ENCODE results near the gene NFRKB.
"Not testable (repeated sequence)": the region's sequence is repeated elsewhere in the genome, so short reads cannot be mapped to it uniquely, and the experiment has no call there.

Gene NFRKB

GRCh38 chr11:129894278-129895125 lies 876 bp downstream of the NFRKB start:
- DNase-seq (ENCODE audit: low read depth), result peak; percentile 4

DNA sequence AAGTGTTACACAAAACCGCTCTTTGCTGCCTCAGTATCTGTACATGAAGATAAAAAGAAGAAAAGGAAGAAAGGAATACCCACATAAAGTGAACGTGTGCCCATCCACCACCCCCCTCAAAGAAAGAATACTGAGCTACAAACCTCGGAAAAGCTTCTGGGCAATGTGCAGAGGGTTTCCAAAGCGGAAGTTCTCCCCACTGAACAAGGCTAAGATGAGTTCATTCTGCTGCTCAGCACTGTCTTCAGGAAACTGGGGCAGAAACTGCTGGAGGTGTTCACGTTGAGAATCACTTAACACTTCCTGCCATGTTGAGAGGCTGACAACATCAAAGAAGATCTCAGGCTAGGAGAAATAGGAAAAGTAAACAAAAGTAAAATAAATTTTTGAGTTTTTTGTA lies 6.9 kb downstream of the NFRKB start:
- no peak for DNase-seq (ENCODE audit: low read depth)

- no peak for DNase-seq (ENCODE audit: low read depth)
Observed at GRCh38 chr11:129885381-129885780, 10.0 kb downstream of the NFRKB start.

- DNase-seq (ENCODE audit: low read depth), result no peak
Observed at GRCh38 chr11:129884581-129884980, 10.8 kb downstream of the NFRKB start.

DNA sequence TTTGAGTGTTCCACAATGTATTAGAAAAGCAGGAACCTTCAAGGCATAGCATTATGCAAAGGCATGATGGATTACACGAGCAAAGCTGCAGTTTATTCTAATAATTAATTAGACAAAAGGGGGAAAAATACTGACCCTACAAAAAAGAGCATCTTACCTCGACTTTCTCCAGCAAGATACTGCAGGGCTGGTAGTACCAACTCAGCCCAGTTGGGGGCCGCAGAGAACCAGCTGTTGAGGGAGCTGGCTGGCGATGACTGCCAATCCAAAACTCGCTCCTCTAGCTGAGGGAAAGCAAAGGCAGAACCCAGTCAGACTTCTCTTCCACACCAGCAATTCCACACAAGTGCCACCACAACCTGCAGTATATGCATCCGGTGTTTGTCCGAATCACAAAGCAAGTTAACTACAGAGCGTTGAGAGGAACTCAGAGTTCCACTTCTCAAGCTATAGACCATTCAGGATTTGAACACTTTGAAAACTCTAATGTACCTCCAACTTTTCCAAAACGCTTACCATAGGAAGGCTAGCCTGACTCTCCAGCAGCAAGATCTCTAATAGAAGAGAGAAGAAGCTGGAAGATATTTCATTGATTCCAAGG lies 13.7 kb downstream of the NFRKB start:
- DNase-seq (ENCODE audit: low read depth), result no peak

DNA sequence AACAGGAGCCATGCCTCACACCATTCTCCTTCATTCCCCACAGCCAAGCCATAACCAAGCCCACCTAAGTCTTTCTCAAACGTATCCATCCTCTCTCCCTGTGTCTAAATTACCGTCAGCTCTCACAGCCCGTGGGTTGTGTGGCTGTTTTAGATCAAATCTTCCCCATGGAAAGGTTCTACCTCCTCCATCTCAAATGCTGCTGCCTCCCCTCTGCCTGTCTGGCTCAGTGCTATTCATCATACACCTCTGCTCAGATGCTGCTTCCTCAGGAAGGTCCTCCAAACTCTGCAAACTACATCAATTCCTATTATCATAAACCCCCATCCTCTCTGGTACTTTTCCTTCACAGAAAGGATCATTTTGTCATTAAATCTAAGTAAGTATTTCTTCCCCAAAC lies 15.1 kb downstream of the NFRKB start:
- DNase-seq (ENCODE audit: low read depth), result no peak

DNA sequence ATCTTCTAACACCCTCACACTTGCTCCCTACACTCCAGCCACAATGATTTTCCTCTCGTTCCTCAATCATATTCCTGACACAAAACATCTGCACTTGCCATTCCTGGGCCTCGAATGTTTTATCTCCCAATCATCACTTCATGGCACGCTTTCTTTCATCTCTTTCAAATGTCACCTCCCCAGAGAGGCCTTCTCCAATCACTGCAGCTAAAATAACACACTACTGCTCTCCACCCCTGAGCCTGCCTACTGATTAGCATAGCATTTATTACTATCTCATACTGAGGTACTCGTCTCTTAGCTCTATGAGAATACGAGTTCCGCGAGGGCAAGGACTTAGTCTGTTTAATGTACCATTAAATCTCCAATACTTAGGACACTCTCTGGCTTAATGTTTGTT lies 23.5 kb downstream of the NFRKB start:
- DNase-seq (ENCODE audit: low read depth), result no peak

- not testable (repeated sequence) for DNase-seq (ENCODE audit: low read depth)
Observed at GRCh38 chr11:129868626-129869025, 26.8 kb downstream of the NFRKB start.

GRCh38 chr11:129866311-129866710 lies 29.1 kb downstream of the NFRKB start:
- DNase-seq (ENCODE audit: low read depth), result no peak

GRCh38 chr11:129865701-129866100 lies 29.7 kb downstream of the NFRKB start:
- no peak for DNase-seq (ENCODE audit: low read depth)

DNA sequence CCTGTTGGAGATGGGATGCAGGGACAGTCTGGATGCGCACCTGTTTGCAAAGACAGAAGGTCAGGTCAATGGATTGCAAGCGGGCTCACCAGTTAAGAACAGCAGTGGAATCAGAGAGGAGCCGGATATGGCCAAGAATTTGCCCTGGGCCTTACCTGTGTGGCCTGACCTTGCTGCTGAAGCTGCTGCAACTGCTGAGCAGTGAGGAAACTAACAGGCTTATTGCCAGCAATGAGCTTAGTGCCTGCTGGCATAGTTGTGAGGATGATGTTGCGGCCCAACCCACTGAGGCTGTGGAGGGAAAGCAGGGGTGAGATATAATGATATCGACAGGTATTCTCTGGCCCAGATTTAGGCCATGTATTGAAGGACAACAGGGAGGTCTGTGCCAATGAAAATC lies 30.6 kb downstream of the NFRKB start:
- DNase-seq (ENCODE audit: low read depth), result no peak

- DNase-seq (ENCODE audit: low read depth), result peak; percentile 76
Observed at GRCh38 chr11:129861702-129862522, 33.5 kb downstream of the NFRKB start.

GRCh38 chr11:129856036-129856435 lies 39.3 kb downstream of the NFRKB start:
- no peak for DNase-seq (ENCODE audit: low read depth)

DNA sequence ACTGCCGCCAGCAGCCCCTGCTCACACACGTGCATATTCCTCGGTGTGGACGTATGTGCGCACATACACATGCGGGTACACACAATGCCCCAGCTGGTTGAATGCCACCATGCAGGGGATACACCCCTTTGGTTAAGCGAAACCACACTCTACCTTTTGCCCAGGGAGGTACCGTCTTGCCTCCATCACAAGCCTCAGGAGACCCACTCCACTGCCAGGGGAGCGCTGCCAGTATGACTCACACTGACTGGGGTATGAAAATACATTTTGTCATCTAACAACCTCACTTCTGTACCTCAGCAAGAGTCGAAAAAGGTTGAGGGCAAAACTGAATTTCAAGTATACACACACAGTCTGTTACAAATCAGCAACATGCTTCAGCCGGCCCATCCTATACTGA lies 40.3 kb downstream of the NFRKB start:
- no peak for DNase-seq (ENCODE audit: low read depth)

DNA sequence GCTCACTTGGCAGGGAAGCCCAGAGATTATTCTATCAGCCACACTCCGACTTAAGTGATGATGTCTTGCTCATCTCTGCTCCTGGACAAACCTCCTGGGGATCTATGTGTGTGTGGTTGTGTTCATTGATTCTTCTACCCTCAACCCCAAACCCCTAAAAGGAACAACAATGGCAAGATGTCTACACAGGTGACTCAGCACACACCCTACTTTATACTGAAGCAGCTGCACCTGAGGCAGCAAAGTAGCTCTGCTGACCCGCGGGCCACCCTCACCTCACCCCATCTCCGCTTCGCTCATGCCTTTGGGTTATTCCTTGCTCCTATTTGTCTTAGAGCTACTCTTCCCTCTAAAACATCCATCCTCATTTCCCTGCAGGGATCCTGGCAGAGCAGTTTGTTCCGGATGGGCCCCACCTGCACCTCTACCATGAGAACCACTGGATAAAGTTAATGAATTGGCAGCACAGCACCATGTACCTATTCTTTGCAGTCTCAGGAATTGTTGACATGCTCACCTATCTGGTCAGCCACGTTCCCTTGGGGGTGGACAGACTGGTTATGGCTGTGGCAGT lies 41.1 kb downstream of the NFRKB start:
- no peak for DNase-seq (ENCODE audit: low read depth)

- DNase-seq (ENCODE audit: low read depth), result no peak
Observed at GRCh38 chr11:129853518-129854231, 41.7 kb downstream of the NFRKB start.

GRCh38 chr11:129852125-129852740 lies 43.1 kb downstream of the NFRKB start:
- DNase-seq (ENCODE audit: low read depth), result no peak

GRCh38 chr11:129849447-129850130 lies 45.8 kb downstream of the NFRKB start:
- no peak for DNase-seq (ENCODE audit: low read depth)

GRCh38 chr11:129847361-129847760 lies 48.0 kb downstream of the NFRKB start:
- not testable (repeated sequence) for DNase-seq (ENCODE audit: low read depth)

DNA sequence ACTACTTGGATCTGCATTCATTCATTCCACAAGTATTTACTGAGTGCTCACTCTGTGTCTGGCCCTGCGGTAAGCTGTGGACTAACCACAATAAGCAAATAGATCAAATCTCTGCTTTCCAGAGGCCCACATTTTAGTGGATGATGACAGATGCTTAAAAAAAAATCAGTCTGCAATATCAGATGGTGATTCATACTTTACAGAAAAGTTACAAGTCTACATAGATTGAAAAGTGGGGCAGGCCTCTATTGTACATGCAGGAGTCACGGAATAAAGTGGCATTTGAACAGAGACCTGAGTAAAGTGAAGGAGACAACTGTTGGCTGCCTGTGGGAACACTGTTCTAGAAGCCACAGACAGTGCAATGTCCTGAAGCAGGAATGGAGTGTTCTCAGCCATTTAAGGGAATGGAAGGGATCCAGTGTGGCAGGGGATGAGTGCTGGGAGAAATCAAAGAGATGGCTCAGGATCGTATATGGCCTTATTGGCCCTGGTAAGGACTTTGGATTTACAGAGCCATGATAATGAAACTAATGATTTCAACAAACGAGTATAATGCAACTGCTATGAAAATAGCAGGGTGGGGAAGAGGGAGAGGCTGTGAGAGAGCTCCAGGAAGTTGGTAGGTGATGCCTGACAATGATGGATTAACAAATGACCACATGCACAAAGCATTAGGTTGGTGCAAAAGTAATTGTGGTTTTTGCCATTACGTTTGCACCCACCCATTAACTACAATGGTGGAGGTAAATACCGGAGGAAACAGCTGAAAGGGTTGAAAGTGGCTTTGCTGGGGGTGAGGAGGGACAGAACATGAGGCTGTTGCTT lies 48.7 kb downstream of the NFRKB start:
- DNase-seq (ENCODE audit: low read depth), result peak; percentile 78

All from HS-5 (cell line).